OCI-LY1 (cell line): ENCODE data around the gene APBB3.

Experiments used
- H2AFZ ChIP-seq: fragments of 200-600 bp; sonication (generic), shearing (Covaris generic); 2 replicates; pipeline ENCODE4 v1.6.0; 2014; ENCODE audit warnings: antibody characterized with exemption, mild to moderate bottlenecking, low read length
- H3F3A ChIP-seq: fragments of 200-600 bp; sonication (generic), shearing (Covaris generic); 2 replicates; pipeline ENCODE4 v1.6.0; 2014; ENCODE audit warnings: mild to moderate bottlenecking, antibody characterized with exemption, low read length, moderate library complexity; ENCODE audit not compliant: insufficient read depth
- H3K27ac ChIP-seq: fragments of 200-600 bp; sonication (generic); 2 replicates; pipeline ENCODE4 v1.5.1; 2014; ENCODE audit warnings: low read length, mixed run types, mild to moderate bottlenecking, low read depth; ENCODE audit not compliant: poor library complexity, severe bottlenecking
- H3K27me3 ChIP-seq: fragments of 200-600 bp; sonication (generic); 2 replicates; pipeline ENCODE4 v1.6.0; 2014; ENCODE audit warnings: antibody characterized with exemption, mild to moderate bottlenecking, low read length, moderate library complexity; ENCODE audit not compliant: insufficient read depth
- H3K36me3 ChIP-seq: fragments of 200-600 bp; sonication (generic); 2 replicates; pipeline ENCODE4 v1.6.1; 2014; ENCODE audit warnings: mild to moderate bottlenecking, antibody characterized with exemption, low read length, moderate library complexity, mixed read lengths; ENCODE audit not compliant: insufficient read depth
- H3K4me1 ChIP-seq: fragments of 200-600 bp; sonication (generic); 2 replicates; pipeline ENCODE4 v1.5.1; 2014; ENCODE audit warnings: mild to moderate bottlenecking, low read length, moderate library complexity; ENCODE audit not compliant: insufficient read depth, severe bottlenecking
- H3K4me2 ChIP-seq: fragments of 200-600 bp; sonication (generic), shearing (Covaris generic); 2 replicates; pipeline ENCODE4 v1.6.1; 2014; ENCODE audit warnings: low read length
- H3K4me3 ChIP-seq: fragments of 200-600 bp; sonication (generic); 2 replicates; pipeline ENCODE4 v1.5.1; 2014; ENCODE audit warnings: low read length, low read depth, mild to moderate bottlenecking, mixed read lengths; ENCODE audit not compliant: poor library complexity, severe bottlenecking
- H3K79me2 ChIP-seq: fragments of 200-600 bp; shearing (Covaris generic); 2 replicates; pipeline ENCODE4 v1.6.1; 2016; ENCODE audit warnings: mixed run types, low read length, mixed read lengths; ENCODE audit not compliant: insufficient read depth
- H3K9ac ChIP-seq: fragments of 200-600 bp; sonication (generic), shearing (Covaris generic); 2 replicates; pipeline ENCODE4 v1.6.1; 2014; ENCODE audit warnings: mild to moderate bottlenecking, low read length, mixed read lengths
- H3K9me2 ChIP-seq: fragments of 200-600 bp; sonication (generic), shearing (Covaris generic); 2 replicates; pipeline ENCODE4 v1.6.1; 2014; ENCODE audit warnings: low read depth, mild to moderate bottlenecking, low read length, mixed read lengths
- H3K9me3 ChIP-seq: fragments of 200-600 bp; shearing (Covaris generic); 2 replicates; pipeline ENCODE4 v1.6.1; 2014; ENCODE audit warnings: low read length, mixed read lengths
- H4K20me1 ChIP-seq: fragments of 200-600 bp; sonication (generic), shearing (Covaris generic); 2 replicates; pipeline ENCODE4 v1.6.0; 2016; ENCODE audit warnings: mild to moderate bottlenecking, low read length; ENCODE audit not compliant: insufficient read depth
- EZH2 ChIP-seq: fragments of 200-600 bp; sonication (generic), shearing (Covaris generic); IDR thresholded peaks from 2 replicates; pipeline ENCODE4 v1.8.0; 2017; ENCODE audit warnings: borderline replicate concordance, mixed run types, mild to moderate bottlenecking, antibody characterized with exemption, low read length, moderate library complexity, mixed read lengths
- TF ChIP-seq, protein P1 (sequence below): fragments of 200-600 bp; sonication (generic), shearing (Covaris generic); IDR thresholded peaks from 2 replicates; pipeline ENCODE4 v1.5.1; 2017; ENCODE audit warnings: mild to moderate bottlenecking, antibody characterized with exemption, low read length, moderate library complexity, mixed read lengths

Gene APBB3

DNA sequence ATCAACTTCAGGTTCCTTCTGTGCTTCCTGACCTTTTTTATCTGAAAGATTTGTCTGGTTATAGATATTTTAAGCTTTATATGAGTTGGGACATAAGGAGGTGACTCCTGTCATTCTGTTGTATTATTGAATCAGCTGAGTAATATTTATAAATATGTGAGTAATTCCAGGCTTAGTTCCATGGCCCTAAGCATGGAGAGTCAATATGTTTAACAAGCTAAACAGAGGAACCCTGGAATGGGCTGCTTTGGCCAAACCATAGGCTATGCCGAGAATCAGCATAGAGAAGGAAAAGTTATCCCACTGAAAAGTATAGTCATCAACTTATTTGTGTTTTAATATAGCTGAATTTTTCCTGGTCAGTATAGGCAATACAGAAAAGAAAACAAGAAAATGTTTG lies 24.2 kb downstream of the APBB3 start:
- Histone ChIP-seq H3K36me3 (peaks cover 82% of the 10 kb centered on the region), H3K79me2 (no peaks in the 10 kb centered on the region)

DNA sequence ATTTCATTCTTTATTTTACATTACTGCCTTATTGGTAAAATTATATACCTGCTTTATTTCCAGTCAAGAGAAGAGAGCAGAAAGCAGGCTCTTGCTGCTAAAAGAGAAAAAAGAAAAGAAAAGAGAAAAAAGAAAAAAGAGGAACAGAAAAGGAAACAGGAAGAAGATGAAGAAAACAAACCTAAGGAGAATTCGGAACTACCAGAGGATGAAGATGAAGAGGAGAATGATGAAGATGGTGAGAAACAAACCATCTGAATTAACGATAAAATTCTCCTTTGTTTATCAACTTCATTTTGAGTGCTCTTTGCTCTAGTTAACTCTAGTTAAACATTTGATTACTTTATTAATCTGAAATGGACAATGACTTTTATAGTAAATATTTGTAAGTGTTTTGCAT lies 40.4 kb downstream of the APBB3 start:
- Histone ChIP-seq H3K9me2 (no peaks in the 10 kb centered on the region), H3K4me3 (no peak overlapping the region), H3K4me1 (no peaks in the 10 kb centered on the region), H4K20me1 (no peaks in the 10 kb centered on the region), H3K4me2 (no peak overlapping the region), H3F3A (no peaks in the 10 kb centered on the region; the same call in 1 of the 2 replicates), H3K36me3 (peaks cover 59% of the 10 kb centered on the region), H3K9me3 (no peaks in the 10 kb centered on the region), H3K9ac (no peak overlapping the region), H2AFZ (no peak overlapping the region), H3K27me3 (no peaks in the 10 kb centered on the region), H3K79me2 (no peaks in the 10 kb centered on the region), H3K27ac (no peak overlapping the region)
- TF ChIP-seq, protein P1, sequence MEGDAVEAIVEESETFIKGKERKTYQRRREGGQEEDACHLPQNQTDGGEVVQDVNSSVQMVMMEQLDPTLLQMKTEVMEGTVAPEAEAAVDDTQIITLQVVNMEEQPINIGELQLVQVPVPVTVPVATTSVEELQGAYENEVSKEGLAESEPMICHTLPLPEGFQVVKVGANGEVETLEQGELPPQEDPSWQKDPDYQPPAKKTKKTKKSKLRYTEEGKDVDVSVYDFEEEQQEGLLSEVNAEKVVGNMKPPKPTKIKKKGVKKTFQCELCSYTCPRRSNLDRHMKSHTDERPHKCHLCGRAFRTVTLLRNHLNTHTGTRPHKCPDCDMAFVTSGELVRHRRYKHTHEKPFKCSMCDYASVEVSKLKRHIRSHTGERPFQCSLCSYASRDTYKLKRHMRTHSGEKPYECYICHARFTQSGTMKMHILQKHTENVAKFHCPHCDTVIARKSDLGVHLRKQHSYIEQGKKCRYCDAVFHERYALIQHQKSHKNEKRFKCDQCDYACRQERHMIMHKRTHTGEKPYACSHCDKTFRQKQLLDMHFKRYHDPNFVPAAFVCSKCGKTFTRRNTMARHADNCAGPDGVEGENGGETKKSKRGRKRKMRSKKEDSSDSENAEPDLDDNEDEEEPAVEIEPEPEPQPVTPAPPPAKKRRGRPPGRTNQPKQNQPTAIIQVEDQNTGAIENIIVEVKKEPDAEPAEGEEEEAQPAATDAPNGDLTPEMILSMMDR: no peak
- TF ChIP-seq EZH2: no peak

More for the DNA sequence above, 24.2 kb downstream of the APBB3 start:
- no peak overlapping the region for H3K4me2 ChIP-seq
- H3K9me2 ChIP-seq: no peaks in the 10 kb centered on the region
- no peak overlapping the region for H3K9ac ChIP-seq
- H3F3A ChIP-seq: no peaks in the 10 kb centered on the region
- no peaks in the 10 kb centered on the region for H3K9me3 ChIP-seq
- H3K27me3 ChIP-seq: no peaks in the 10 kb centered on the region
- TF ChIP-seq, protein P1: no peak
- no peak for TF ChIP-seq EZH2
- H2AFZ ChIP-seq: no peak overlapping the region
- H3K27ac ChIP-seq: no peak overlapping the region
- H3K4me3 ChIP-seq: no peak overlapping the region
- H3K4me1 ChIP-seq: no peaks in the 10 kb centered on the region
- H4K20me1 ChIP-seq: no peaks in the 10 kb centered on the region

DNA sequence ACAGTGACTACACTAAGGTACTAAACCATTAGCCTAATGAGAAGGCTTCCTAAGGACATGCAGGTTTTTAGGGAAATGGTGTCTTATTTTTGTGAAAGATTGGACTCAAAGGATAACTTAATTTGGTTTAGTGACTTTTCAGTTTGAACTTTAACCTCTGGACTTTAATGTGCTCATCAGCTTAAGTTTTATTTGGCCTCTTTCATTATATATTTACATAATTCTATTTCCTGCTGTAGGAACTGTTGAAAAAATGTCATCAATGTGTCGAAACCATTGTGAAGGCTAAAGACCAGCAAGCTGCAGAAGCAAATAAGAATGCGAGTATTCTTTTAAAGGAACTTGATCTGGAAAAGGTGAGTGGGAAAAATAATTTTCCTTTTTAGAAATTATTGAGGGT lies 51.3 kb downstream of the APBB3 start:
- Histone ChIP-seq H3K79me2 (no peaks in the 10 kb centered on the region), H3K4me1 (no peaks in the 10 kb centered on the region), H3K27ac (no peak overlapping the region), H3K36me3 (peaks cover 74% of the 10 kb centered on the region), H3K4me2 (no peak overlapping the region), H3F3A (no peaks in the 10 kb centered on the region), H4K20me1 (no peaks in the 10 kb centered on the region), H3K9me3 (no peaks in the 10 kb centered on the region), H3K9me2 (no peaks in the 10 kb centered on the region), H3K4me3 (no peak overlapping the region), H3K27me3 (no peaks in the 10 kb centered on the region), H2AFZ (no peak overlapping the region), H3K9ac (no peak overlapping the region)
- TF ChIP-seq, protein P1: no peak
- TF ChIP-seq EZH2: no peak
